HEK293T (cell line): Measurements from ENCODE around the gene BICD2.

Experiments
- ARNT ChIP-seq: fragments of 450-650 bp; IDR thresholded peaks from 2 replicates; pipeline ENCODE4 v1.6.1; 2017; ENCODE audit warnings: mild to moderate bottlenecking
- CTBP1 ChIP-seq: fragments of 450-650 bp; IDR thresholded peaks from 2 replicates; pipeline ENCODE4 v1.6.1; 2016; ENCODE audit warnings: borderline replicate concordance
- FOXK2 ChIP-seq: fragments of 450-650 bp; IDR thresholded peaks from 2 replicates; pipeline ENCODE4 v1.6.1; 2016; ENCODE audit warnings: mild to moderate bottlenecking
- HDGF ChIP-seq: fragments of 450-650 bp; IDR thresholded peaks from 2 replicates; pipeline ENCODE4 v1.6.1; 2017; ENCODE audit warnings: antibody characterized with exemption, borderline replicate concordance
- LEF1 ChIP-seq: fragments of 450-650 bp; IDR thresholded peaks from 2 replicates; pipeline ENCODE4 v1.6.1; 2017; ENCODE audit warnings: mild to moderate bottlenecking, borderline replicate concordance
- SUZ12 ChIP-seq: fragments of 450-650 bp; IDR thresholded peaks from 2 replicates; pipeline ENCODE4 v1.6.1; 2016; ENCODE audit warnings: mild to moderate bottlenecking
- TARDBP ChIP-seq: fragments of 450-650 bp; IDR thresholded peaks from 2 replicates; pipeline ENCODE4 v1.6.1; 2016

DNA sequence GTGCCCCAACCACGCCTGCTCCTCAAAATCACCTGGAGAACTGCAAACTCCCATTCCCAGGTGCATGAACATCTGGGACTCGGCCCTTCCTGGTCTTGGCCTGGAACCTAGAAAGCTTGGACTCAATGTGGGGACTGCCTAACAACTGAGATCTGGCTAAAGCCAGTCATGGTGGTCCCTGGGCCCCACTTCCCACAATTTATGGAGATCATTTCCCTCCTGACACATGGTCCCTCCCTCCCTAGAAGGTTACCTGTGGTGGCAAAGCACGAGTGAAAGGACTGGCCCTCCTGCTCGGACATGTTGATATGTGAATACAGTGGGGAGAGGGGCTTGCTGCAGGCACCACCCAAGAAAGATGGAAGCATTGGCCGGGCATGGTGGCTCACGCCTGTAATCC lies 18.8 kb downstream of the BICD2 start:
- no peak for TF ChIP-seq ARNT
- no peak for TF ChIP-seq CTBP1
- no peak for TF ChIP-seq SUZ12
- TF ChIP-seq HDGF = no peak
- no peak for TF ChIP-seq TARDBP
- no peak for TF ChIP-seq FOXK2
- no peak for TF ChIP-seq LEF1
